Muscle of arm (tissue), 12 donors: ENCODE measurements around the gene PSMB8. TPM values are rescaled to one million over a fixed set of nuclear protein-coding genes. Genes with fewer than 3 reads are reported as not detected.
"Not testable (repeated sequence)": the region's sequence is repeated elsewhere in the genome, so short reads cannot be mapped to it uniquely, and the experiment has no call there.

Experiments
- DNase-seq: peaks from one replicate; pipeline ENCODE4 v3.0.0-alpha.2; 2013
- polyA plus RNA-seq, 12 donors: library from polyadenylated mRNA; unstranded; fragments of 120-200 nt; gene quantifications; one replicate each; pipeline ENCODE4 v1.2.1, GENCODE V29; 2013; ENCODE audit not compliant: insufficient read length in 12 of 12

PSMB8 gene
- polyA plus RNA-seq, 12 donors = 11.2 to 17.3 (median 12.8) TPM; not detected in 1

DNA sequence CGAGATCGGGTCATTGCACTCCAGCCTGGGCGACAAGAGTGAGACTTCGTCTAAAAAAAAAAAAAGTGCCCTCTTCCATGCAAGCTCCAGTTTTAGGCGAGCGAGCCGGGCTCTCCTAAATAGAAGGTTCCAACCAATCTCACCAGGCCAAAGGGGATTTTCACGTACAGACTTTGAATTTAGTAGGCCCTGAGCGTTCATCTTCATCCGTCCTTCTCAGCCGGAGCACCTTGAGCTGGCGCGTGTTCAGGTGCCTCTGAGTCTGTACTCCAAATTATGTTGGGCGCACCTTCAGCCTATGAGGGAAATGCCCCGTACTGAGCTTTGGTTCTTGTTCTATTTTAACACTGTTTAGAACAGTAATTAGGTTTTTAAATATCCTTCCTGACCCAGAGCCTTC is 4.5 kb downstream of the PSMB8 start:
- no peak for DNase-seq

DNA sequence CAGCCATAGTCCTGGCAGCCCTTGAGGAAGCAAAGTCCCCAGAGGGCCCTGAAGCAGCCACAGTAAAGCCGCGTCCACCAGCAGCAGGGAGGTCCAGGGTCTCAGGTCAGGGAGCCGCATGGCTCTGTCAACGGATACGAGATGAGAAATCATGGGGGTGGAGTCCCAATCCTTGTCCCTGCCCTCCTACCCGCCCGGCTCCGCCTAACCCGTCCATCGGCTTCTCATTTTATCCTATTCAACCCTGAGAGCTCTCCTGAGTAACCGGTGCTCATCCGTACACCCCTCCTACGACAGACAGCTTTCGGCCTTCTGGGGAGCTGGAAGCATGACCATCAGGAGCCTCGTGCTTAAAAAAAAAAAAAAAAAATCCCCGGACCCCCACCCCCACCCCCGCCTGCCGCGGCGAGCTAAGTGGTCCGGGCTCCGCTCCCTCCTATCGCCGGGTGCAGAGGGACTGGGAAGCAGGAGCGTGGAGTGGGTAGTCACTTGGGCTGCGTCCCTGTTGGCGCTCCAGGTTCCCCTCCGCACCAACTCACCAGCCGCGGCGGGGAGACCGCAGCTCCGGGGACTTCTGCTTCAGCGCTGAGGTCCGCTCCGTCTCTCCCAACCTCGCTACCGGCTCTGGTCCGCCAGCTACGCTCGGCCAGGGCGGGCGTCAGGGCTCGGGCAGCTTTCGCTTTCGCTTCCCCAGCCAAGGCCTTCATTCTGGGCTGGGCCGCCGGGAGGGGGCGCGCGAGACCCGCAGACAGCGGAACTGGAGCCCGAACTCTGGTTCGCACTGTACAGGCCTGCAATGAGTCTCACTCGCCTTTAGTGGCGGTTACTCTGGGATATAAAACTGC is 5.5 kb downstream of the PSMB8 start, which contains the start of gene TAP2:
TAP2 (minus strand) TSS at position 626 of the 845 bp plus-strand sequence; CDS start at position 120, 506 bp downstream.
- peak; percentile 97 for DNase-seq

DNA sequence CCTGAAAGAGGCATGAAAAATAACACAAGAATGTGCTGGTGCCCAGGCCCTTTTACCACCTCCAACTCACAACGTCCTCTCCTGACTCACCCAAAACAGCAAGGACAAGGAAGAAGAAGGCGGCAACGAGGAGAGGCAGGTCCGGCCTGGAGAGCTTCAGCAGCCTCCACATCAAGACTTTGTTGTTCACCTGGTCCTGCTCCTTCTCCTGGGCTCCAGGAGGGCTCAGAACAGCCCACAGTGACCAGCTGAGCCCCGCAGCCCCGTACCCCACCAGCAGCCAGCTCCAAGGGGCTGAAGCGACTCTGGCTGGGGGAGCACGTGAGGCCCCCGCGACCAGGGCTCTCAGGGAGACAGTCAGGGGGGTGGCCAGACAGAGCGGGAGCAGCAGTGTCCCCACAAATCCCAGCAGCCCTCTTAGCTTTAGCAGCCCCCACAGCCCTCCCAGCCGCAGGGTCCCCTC is 6.2 kb downstream of the PSMB8 start:
- DNase-seq = no peak

DNA sequence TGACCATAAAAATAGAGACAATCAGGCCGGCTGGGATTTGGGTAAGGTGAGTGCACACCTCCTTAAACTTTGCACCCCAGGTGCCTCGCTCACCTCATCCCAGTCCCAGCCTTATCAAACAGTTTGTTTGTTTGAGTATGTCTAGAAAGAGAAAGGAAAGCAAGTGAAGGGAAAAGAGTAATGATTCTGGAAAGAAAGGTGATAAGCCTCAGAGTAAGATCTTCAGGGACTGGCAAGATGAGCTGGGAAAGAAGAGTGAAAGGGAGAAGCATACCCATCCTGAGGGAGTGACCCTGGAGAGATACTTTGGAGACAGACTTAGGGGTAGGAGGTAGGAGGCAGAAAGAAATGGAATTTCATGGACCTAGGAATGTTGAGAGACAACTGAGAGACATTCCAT is 7.0 kb downstream of the PSMB8 start:
- DNase-seq = no peak

DNA sequence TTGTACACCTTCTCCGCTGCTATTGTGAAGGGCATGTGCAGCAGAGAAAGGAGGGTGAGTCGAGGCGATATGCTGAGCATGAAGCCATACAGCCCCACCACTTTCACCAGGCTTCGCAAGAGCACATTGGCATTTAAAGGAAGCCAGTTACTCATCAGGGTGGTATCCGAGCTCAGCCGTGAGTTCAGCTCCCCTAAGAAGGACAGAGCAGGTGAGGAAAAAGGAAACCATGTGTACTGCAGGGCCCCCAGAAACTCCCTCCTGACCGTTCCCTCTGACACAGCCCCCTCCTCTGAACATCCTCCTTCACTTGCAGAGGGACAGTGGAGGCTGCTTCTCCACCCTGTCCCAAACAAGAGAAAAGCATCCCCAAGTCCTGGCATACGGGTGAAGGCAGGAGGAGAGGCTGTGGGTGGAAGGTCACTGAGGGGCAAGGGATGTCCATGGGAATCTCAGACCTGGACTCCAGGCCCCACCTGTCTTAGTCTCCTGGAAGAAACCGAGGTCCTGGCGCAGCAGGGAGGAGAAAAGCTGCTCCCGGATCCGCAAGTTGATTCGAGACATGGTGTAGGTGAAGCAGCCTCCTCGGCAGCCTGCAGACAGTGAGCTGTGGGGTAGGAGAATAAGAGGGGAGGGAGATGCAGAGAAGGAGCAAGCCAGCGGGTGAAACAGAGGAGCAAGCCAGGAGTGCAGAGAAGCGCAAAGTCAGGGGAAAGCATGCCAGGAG is 8.5 kb downstream of the PSMB8 start:
- DNase-seq = no peak

DNA sequence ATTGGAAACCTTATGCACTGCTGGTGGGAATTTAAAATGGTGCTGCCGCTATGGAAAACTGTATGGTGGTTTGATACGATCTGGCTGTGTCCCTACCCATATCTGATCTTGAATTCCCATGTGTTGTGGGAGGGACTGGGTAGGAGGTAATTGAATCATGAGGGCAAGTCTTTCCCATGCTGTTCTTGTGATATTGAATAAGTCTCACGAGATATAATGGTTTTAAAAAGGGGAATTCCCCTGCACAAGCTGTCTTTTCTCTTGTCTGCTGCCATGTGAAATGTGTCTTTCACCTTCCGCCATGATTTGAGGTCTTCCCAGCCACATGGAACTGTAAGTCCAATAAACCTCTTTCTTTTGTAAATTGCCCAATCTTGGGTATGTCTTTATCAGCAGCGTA is 10.2 kb downstream of the PSMB8 start:
- DNase-seq = no peak

DNA sequence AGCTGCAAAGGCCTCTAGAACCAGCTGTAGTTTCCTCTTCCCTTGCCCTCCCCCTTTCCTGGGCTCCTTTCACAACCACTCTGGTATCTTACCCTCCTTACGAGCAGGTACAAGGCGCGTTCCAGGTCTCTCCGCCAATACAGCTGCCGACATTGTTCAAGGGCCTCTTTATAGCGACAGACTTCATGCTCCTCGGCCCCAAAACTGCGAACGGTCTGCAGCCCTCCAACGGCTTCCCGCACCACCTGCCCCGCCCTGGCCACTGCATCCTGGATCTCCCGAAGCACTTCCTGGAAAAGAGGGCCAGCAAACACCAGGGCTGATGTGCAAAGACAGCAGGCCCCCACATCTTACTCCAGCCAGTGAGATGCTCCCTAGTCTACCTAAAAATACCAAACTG is 11.3 kb downstream of the PSMB8 start:
- DNase-seq = no peak

DNA sequence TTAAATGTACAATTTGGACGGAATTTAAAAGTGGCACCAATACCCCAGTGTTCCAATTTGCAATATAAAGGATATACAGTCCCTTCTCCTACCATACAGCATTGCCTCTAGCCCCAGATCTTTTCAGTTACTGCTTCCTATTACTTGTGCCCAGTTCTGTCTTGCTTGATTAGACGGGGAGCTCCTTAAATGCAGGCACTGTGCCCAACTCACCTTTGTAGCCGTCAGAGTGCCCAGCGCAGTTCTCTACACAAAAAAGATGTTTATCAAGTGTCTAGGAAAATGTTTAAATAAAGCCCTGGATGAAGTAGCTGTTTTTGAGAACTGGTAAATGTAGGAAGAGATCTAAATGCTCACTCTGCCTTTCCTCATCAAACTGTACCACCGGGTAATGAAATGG is 12.9 kb downstream of the PSMB8 start:
- no peak for DNase-seq

DNA sequence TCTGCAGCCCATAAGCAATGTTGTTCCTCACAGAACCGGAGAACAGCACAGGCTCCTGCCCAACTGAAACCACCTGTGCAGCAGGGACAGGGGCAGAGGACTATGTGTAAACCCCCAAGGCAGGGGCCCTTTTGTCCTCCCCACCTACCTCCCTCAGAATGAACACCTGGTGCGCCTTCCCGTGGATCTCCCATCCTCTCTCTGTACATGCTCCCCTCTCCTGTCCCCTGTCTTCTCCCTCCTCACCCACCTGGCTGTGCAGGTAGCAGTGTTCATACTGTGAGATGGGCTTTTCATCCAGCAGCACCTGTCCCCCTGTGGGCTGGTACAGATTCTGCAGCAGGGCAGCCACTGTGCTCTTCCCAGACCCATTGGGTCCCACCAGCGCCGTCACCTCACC is 13.8 kb downstream of the PSMB8 start:
- DNase-seq = no peak

DNA sequence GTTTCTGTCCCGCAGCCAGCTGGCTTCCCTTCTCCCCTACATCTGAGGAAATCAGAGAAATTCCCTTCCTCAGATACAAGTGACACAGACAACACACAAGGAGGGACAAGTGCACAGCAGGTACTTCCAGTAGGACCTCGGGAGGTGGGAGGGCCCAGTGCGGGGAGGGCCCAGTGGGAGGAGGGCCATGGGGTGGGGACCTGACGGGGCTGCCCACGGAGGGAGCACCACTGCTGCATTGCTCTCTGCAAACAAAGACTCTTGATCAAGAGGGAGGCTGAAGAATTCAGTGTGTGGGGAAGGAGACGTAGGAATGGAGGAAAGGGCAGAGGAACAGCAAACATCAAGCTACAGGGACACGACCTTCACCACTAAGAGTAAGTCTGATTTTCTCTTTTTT is 14.4 kb downstream of the PSMB8 start:
- DNase-seq = no peak

DNA sequence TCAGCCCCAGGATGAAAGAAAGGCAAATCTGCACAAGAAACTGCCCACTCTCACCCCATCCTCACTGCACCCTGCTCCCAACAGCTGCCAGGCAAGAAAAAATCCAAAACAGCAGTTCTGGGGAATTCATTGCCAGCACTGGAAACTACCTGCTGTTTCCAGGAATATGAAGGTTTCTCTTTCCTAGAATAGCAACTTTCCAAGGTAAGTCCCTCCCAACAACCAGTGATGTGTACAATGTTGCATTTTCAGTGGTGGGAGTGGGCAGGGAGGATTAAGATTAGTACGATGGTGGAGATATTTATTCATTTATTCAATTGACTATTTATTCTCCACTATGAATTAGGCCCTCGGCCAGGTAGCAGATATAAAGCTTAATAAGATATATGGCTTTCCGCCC is 16.8 kb downstream of the PSMB8 start:
- no peak for DNase-seq

DNA sequence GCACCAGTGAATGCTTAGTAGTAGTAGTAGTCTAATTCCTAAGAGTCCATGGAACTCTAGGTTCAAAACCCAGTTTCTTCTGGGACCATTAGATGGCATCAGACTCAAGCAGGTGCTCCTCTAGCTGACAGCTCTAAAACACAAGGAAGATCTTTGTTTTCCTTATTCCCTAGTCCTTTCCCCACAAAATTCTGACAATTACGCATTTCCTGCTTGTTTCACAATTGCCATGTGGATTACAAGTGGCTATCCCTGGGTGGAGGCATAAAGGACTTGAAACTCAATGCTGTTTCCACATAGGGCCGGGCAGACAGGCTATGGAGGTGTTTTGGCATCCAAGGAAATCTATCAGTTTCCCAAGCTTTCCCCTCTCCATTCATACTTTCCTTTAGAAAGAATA is 17.9 kb downstream of the PSMB8 start:
- no peak for DNase-seq

DNA sequence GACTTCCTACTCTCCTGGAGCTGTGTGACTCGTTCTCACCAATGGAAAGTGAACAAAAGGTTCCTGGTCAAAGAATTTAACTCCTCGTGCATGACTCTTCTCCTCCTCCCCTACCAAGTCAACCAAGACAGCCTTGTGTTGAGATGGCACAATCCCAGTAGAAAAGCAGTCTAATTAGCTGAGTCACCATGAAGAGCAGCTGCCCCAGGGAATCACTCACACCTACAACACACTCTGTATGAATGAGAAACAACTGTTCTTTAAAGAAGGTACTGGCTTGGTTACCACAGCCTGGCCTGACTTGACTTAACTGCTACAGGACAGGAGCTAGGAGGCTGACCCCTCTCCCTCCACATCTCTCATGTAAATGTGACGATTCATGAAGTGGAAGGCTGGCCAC is 24.1 kb downstream of the PSMB8 start:
- no peak for DNase-seq

DNA sequence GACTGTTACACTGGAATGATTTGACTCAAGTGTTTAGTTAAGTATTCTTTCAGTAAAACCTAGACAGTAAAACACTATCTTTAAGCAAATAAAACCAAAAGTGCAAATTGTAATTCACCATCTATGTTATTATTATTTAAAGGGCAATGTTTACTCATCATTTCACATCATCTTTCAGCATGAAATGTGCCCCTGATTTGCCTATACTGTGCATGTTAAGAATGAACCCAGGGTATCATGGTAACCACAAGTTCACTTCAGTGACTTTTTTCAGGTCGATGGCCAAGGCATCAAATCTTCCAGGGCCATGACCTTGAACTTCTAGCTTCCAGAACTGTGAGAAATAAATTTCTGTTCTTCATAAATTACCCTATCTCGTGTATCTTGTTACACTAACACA is 25.0 kb downstream of the PSMB8 start:
- no peak for DNase-seq

DNA sequence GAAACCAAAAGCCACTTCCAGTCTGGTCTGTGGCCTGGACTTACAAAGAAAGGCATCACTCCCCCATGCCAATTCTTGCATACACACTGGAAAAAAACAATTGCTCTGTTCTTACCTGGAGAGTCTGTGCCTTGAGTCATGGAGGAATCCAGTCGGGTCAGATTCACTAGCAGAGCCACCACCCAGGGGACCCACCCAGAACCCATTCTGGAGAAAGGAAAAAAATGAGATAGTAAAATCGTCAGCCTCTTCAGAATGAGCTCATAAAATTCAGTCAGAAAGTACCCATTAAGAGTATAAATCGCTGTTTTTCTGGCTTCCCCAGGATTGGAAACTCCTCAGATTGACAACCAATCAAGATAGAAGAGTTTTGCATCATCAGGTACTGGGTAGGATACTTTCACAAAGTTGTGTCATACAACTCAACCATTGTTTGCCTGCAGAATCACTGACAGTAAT is 27.1 kb downstream of the PSMB8 start, which contains the start of gene HLA-DOB:
HLA-DOB (minus strand) TSS at position 257 of the 459 bp plus-strand sequence; CDS start at position 206, 51 bp downstream.
- DNase-seq = no peak

DNA sequence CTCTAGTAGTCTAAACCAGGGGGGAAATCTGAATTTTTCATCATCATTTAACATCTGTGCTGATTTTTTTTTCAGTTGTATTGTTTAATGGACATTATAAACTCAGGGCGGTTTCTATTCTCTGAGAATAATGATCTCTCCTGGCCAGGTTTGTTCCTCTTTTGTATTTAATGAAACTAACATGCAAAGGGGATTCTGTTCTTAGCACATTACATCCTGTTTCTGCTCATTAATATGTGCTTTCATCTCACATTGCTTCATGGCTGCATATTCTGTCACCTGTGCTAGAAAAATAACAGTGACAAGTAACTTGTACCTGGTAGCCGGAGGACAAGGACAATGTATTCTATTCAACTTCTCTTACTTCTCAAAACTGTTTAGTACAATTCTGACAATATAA is 27.9 kb downstream of the PSMB8 start:
- DNase-seq = no peak

DNA sequence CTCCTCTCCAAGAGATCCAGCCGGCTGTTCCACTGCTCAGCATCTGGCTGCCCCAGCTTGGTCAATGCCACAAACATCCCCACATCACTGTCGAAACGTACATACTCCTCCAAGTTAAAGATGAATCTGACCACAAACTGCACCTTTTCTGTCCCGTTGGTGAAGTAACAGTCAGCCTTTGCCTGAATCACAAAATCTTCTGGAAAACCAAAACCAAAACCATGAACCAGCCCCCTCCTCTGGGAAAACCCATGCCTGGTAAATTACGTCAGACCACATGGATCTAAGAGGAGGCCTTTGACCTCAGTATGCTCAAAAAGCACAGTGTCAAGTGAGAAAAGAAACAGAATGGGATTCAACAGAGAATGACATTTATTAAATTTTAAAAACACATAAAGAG is 28.7 kb downstream of the PSMB8 start:
- no peak for DNase-seq

DNA sequence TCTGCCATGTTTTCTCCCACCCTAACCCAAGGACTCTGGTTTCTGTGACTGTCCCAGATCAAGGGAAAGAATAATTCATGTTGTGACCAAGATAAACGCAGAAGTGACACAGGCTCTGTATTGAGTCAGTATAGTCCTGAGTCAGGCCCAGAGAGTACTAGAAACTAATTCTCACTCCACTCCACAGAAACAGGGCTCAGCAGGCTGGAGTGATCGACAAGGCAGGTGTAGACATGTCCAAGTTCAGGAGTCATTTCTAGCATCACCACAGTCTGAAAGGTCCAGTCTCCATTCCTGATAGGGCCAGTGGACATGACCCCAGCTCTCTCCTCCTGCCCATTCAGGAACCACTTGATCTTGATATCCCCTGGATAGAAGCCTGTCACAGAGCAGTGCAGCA is 29.7 kb downstream of the PSMB8 start:
- DNase-seq = no peak

DNA sequence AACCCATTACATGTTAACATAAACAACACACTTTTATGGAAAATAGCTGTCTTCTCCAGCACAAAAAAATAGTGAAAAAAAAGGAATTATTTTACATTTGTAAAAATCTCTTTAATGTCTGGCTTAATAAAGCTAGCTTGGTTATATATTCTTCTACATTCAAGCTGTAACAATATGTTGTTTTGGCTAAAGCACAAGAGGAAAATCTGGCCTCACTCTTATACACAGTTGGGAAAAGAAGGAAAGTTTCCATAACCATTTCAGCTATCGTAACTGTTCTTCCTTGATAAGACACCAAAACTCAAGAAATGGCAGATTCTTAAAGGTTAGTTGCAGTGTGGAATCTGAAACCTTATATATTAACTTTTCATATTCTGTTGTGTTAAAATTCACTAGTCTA is 34.7 kb downstream of the PSMB8 start:
- DNase-seq = no peak

DNA sequence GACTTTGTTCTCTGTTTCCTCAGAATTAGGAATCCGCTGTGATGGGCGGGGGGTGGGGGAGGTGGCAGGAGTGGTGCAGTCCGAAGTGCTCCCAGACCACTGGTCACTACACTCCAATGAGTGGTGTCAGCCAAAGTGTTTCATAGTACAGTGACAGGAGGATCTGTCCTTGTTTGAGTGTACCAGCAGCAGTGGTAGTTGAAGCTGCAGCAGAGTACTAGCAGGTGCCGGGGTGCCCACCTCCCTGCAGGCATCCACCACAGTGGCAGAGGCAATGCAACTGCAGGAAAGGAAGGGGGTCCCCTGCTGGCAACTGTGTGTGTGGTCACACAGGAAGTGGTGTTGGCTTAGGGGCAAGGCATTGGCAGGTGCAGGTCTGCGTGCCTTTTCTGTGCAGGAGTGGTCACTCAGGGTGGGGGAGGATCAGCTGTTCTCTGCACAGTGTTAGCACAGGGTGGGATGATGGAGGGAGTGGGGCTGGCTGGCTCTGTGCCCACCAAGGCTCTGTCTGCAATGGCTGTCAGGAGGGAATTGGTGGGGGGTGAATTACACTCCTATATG is 36.7 kb downstream of the PSMB8 start:
- DNase-seq = no peak

DNA sequence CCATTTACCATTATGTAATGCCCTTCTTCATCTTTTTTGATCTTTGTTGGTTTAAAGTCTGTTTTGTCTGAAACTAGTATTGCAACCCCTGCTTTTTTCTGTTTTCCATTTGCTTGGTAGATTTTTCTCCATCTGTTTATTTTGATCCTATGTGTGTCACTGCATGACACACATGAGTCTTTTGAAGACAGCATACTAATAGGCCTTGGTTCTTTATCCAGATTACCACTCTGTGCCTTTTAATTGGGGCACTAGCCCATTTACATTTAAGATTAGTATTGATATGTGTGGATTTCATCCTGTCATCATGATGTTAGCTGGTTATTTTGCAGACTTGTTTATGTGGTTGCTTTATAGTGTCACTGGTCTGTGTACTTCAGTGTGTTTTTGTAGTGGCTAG is 38.4 kb downstream of the PSMB8 start:
- not testable (repeated sequence) for DNase-seq

DNA sequence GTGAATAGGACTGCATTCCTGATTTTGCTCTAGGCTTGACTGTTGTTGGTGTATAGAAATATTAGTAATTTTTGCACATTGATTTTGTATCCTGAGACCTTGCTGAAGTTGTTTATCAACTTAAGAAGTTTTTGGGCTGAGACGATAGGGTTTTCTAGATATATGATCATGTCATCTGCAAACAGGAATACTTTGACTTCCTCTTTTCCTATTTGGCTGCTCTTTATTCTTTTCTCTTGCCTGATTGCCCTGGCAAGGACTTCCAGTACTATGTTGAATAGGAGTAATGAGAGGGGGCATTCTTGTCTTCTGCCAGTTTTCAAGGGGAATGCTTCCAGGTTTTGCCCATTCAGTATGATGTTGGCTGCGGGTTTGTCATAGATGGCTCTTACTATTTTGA is 40.4 kb downstream of the PSMB8 start:
- no peak for DNase-seq

DNA sequence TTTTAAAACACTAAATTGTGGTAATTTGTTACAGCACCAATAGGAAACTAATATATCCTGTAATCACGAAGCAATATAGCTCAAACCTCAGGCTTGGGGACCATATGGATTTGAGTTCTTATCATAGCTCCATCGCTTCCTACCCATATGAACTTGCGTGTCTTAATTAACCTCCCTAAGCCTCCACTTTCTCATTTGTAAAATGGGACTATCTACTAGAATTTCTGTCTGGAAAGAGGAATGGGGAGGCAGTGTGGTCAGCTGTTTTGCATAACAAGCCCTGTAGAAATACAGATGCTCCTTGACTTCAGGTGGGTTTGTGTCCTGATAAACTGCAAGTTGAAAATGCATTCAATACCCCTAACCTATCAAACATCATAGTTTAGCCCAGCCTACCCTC is 44.1 kb downstream of the PSMB8 start:
- DNase-seq = no peak
